Tibial nerve (tissue), 4 donors: Measurements from ENCODE around the gene SEC23B.

Experiments used
- CTCF ChIP-seq, 5 experiments: fragments of 200-600 bp in 3 of 5; fragments of 450-650 bp in 2 of 5; sonication (generic) in 3 of 5; IDR thresholded peaks; one replicate each; pipeline ENCODE4 v1.5.1; 2016 to 2019; ENCODE audit warnings: antibody characterized with exemption in 5 of 5, mild to moderate bottlenecking in 3 of 5, moderate library complexity in 2 of 5
- EP300 ChIP-seq, 2 donors: sonication (generic); formaldehyde crosslinking; IDR thresholded peaks; one replicate each; pipeline ENCODE4 v1.6.1; 2017; ENCODE audit warnings: antibody characterized with exemption in 2 of 2, mild to moderate bottlenecking in 1 of 2
- POLR2A ChIP-seq, 2 donors: fragments of 450-650 bp; IDR thresholded peaks; one replicate each; pipeline ENCODE4 v1.6.1; 2017; ENCODE audit warnings: antibody characterized with exemption in 2 of 2, mild to moderate bottlenecking in 2 of 2, moderate library complexity in 2 of 2

DNA sequence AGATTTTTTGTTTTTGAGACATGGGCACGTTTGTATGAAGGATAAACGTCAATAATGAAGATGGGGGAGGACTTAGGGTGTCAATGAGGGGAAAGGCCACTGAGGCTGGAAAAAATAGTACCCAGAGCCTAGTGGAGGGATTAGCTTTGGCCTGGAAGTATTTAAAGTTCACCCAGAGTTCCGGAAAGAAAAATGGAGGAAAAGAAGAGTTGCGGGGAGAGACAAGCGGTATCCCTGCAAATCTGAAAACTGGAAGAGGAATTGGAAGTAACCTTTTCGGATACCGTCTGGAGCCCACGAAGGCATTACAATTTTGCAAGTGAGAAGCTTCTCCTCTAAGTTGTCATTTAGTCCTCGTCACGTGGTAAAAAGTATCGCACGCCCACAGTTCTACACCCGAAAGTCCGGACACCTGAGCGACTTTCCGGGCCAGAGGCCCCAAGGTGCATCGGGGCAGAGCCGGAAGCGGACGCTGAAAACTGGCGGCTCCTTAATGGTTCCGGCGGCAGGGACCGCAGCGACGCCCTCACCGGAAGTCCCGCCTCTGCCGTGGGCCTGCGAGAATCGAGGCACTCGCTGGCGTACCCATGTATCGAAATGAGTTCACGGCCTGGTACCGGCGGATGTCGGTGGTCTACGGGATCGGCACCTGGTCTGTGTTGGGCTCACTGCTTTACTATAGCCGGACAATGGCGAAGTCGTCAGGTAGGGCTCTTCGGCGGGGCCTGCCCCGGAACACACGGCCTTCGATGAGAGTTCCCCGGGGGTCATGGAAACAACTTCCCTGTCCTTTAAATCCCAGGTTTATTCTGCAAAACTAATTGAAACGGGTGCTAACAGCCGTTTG lies 59.4 kb downstream of the SEC23B start, which contains the start of gene SMIM26:
- TF ChIP-seq CTCF (IDR thresholded peaks at IDR 0.05) = no peak
- peak; percentile 38 to 43 for TF ChIP-seq POLR2A (IDR thresholded peaks at IDR 0.05)
- TF ChIP-seq EP300 (IDR thresholded peaks at IDR 0.05) = peak; percentile 45 to 88
